Measurements from ENCODE around the gene KCNC3.

KCNC3 gene

DNA sequence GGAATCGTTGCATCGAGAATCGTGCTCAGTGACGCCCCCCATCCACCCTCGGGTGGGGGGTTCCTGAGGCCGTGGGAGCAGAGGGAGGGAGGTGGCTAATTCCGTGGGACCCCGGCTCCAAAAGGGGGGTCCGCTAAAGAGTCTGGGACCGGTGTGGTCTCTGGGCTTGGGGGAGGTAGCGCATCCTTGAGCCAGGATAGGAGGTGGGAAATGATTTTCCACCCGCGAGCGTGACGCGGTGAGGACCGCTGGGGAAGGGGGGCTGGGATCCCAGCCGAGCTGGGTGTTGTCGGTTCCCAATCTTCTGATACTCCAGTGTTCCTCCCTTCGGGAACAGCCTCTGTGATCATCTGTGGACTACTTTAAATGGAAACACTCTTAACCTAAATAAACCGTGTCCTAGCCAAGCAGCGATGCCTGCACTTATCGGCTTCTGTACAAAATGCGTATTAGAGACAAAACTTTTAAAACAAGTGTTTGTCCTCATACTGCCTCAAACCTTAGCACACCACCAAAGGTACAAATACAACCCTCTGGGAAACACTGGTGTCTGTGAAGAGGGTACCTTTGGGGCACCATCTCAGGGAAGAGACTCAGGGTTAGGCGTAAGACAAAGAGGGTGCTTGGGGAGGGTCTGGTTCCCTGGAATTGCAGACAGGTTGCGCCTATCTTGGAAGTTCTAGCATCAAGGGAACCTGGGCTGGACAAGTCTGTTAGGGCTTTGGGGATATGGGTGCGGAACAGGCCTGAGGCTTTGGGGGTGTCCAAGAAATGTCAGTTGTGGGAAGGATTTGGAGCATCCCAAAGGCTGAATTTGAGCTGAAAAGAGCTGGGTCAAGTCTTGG, 16.0 kb downstream of the KCNC3 start:
- Mint-ChIP-seq H3K9me3 (no peaks in the 10 kb centered on the region), H3K4me3 (no peak overlapping the region), H3K27me3 (peaks cover 60% of the 10 kb centered on the region), H3K4me1 (ENCODE audit: low read depth) (peaks cover 28% of the 10 kb centered on the region), H3K27ac (no peak overlapping the region), H3K36me3 (ENCODE audit: low read depth) (no peaks in the 10 kb centered on the region)

GRCh38 chr19:50311723-50312635, 17.2 kb downstream of the KCNC3 start:
- no peaks in the 10 kb centered on the region for H3K9me3 Mint-ChIP-seq
- H3K4me3 Mint-ChIP-seq, result no peak overlapping the region
- no peaks in the 10 kb centered on the region for H3K36me3 Mint-ChIP-seq (ENCODE audit: low read depth)
- no peak overlapping the region for H3K27ac Mint-ChIP-seq
- H3K27me3 Mint-ChIP-seq, result peaks cover 63% of the 10 kb centered on the region
- H3K4me1 Mint-ChIP-seq (ENCODE audit: low read depth), result peaks cover 28% of the 10 kb centered on the region

- no peaks in the 10 kb centered on the region for H3K9me3 Mint-ChIP-seq
- peaks cover 23% of the 10 kb centered on the region for H3K4me1 Mint-ChIP-seq (ENCODE audit: low read depth)
- H3K36me3 Mint-ChIP-seq (ENCODE audit: low read depth), result no peaks in the 10 kb centered on the region
- H3K27me3 Mint-ChIP-seq, result peaks cover 67% of the 10 kb centered on the region
- H3K4me3 Mint-ChIP-seq, result no peak overlapping the region
- no peak overlapping the region for H3K27ac Mint-ChIP-seq
These were observed 18.3 kb downstream of the KCNC3 start for GRCh38 chr19:50310759-50311465.

DNA sequence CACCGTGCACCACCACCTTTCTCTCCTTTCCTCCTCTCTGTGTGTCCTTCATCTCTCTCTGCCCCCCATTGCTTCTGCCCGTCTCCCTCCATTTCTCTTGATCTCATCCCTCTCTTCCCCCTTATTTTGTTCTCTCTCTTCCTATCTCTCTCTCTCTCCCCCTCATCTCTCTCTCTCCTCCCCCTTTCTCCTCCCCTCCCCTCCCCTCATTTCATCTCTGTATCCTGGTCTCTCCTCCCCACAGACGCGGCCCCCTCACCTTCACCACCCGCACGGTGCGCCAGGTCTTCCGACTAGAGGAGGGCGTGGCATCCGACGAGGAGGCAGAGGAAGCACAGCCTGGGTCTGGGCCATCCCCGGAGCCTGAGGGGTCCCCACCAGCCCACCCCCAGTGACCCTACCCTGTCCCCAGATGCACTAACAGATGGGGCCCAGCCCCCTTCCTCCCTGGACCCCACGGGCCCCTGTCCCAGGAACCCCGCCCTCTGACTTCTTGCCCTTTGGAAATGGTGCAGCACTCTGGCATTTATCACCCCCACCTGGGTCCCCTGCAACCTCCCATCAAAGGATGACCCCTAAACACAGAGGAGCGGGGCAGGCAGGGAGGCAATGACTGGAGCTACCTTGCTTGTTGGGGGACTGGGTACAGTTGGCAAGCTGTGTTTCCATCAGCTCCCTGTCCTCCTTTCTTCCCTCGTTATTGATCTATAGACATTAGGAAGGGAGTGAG, 19.6 kb downstream of the KCNC3 start:
- Mint-ChIP-seq H3K36me3 (ENCODE audit: low read depth) (no peaks in the 10 kb centered on the region), H3K27me3 (peaks cover 68% of the 10 kb centered on the region), H3K4me3 (no peak overlapping the region), H3K4me1 (ENCODE audit: low read depth) (peaks cover 14% of the 10 kb centered on the region), H3K9me3 (no peaks in the 10 kb centered on the region), H3K27ac (no peak overlapping the region)

- Mint-ChIP-seq H3K27me3 (peaks cover 65% of the 10 kb centered on the region), H3K36me3 (ENCODE audit: low read depth) (no peaks in the 10 kb centered on the region), H3K4me1 (ENCODE audit: low read depth) (peaks cover 11% of the 10 kb centered on the region), H3K4me3 (no peak overlapping the region), H3K27ac (no peak overlapping the region), H3K9me3 (no peaks in the 10 kb centered on the region)
These were observed 20.2 kb downstream of the KCNC3 start for GRCh38 chr19:50308991-50309390.

DNA sequence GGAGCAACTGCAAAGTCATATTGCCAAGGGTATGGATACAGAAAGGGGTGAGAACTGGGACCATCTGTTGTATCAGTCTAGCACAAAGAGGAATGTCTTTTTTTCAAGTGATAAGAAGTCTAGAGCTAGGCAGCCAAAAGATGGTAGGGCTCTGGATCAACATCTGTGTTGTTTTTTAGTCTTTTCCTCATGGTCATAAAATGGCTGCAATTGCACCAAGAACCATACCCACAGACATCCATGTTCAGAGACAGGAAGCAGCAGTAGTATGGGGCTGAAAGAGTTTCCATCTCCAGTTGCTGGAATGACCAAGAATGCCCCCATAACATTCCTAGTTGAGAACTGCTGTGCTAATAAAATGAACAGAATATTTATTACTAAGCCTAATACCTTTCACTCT, 25.6 kb downstream of the KCNC3 start:
- Mint-ChIP-seq H3K27ac (no peak overlapping the region), H3K27me3 (peaks cover 53% of the 10 kb centered on the region)

GRCh38 chr19:50301607-50301971, 27.6 kb downstream of the KCNC3 start:
- Mint-ChIP-seq H3K27ac (no peak overlapping the region), H3K36me3 (ENCODE audit: low read depth) (no peaks in the 10 kb centered on the region), H3K4me1 (ENCODE audit: low read depth) (peaks cover 17% of the 10 kb centered on the region), H3K4me3 (no peak overlapping the region), H3K9me3 (no peaks in the 10 kb centered on the region), H3K27me3 (peaks cover 37% of the 10 kb centered on the region)

More for the DNA sequence above, 25.6 kb downstream of the KCNC3 start:
- peaks cover 17% of the 10 kb centered on the region for H3K4me1 Mint-ChIP-seq (ENCODE audit: low read depth)
- no peaks in the 10 kb centered on the region for H3K36me3 Mint-ChIP-seq (ENCODE audit: low read depth)
- H3K4me3 Mint-ChIP-seq, result no peak overlapping the region
- H3K9me3 Mint-ChIP-seq, result no peaks in the 10 kb centered on the region

DNA sequence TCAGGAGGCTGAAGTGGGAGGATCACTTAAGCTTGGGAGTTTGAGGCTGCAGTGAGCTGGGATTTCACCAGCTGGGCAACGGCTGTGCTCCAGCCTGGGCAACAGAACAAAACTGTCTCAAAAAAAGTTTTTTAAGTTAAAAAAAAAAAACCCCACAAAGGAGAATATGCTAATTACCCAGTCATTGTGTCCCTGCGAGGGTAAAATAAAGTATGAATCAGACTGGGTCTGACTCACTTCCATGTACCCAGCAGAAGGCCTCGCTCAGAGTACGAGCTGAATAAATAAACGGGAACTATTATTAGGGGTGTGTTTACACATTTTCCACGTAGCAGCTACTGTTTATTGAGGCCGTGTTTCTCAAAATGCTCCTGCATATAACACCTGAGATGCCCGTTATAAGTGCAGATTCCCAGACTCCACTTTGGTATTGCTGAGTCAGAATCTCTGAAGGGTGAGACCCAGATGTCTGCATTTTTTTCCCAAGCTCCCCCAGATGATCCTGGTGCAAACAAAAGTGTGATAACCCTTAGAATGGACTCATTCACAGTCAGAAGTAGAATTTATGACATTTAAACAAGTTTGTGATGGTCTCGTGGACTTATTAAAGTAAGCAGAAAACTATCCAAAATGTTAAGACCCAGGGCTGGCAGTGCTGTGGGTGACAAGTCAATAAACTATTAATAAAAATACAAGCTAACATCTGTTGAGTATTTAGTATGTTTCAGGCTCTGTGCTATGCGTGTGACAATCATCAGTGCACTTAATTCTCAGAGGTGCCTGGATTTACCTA, 28.2 kb downstream of the KCNC3 start:
- no peaks in the 10 kb centered on the region for H3K36me3 Mint-ChIP-seq (ENCODE audit: low read depth)

GRCh38 chr19:50300051-50300450, 29.1 kb downstream of the KCNC3 start:
- peaks cover 17% of the 10 kb centered on the region for H3K4me1 Mint-ChIP-seq (ENCODE audit: low read depth)
- H3K27ac Mint-ChIP-seq, result no peak overlapping the region
- no peaks in the 10 kb centered on the region for H3K9me3 Mint-ChIP-seq
- H3K36me3 Mint-ChIP-seq (ENCODE audit: low read depth), result no peaks in the 10 kb centered on the region
- H3K4me3 Mint-ChIP-seq, result no peak overlapping the region
- peaks cover 34% of the 10 kb centered on the region for H3K27me3 Mint-ChIP-seq

More for the DNA sequence above, 28.2 kb downstream of the KCNC3 start:
- Mint-ChIP-seq H3K4me1 (ENCODE audit: low read depth) (peaks cover 17% of the 10 kb centered on the region), H3K27ac (peak overlapping the region; percentile 36), H3K9me3 (no peaks in the 10 kb centered on the region), H3K27me3 (peaks cover 38% of the 10 kb centered on the region), H3K4me3 (no peak overlapping the region)

DNA sequence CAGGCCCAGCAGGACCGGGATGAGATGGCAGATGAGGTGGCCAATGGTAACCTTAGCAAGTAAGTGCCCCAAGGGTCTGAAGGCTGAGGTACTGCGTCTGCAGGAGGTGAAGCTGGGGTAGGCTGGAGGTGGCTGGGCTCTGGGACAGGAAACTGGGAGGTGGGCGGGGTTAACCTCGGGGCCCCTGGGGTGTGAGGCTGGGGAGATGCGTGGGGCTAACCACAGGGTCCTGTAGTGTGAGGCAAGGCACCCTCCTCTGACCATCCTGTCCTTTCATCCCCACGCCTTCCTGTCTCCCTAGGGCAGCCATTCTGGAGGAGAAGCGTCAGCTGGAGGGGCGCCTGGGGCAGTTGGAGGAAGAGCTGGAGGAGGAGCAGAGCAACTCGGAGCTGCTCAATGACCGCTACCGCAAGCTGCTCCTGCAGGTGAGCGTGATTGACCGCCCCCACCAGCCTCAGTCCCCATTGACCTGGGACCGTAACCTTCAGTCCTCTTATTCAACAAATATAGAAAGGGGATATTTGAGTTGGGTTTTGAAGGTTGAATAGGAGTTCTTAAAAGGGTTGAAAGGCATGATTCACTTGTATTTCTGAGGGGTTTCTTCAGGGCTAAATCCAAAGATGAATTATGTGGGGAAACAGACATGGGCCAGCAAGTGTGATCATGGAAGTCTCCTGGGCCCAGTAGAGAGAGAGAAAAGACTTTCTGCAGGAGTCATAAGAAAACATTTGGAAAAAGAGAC, 35.7 kb downstream of the KCNC3 start:
- Mint-ChIP-seq H3K27ac (no peak overlapping the region), H3K4me1 (ENCODE audit: low read depth) (no peaks in the 10 kb centered on the region), H3K4me3 (no peak overlapping the region), H3K36me3 (ENCODE audit: low read depth) (no peaks in the 10 kb centered on the region), H3K27me3 (peaks cover 28% of the 10 kb centered on the region), H3K9me3 (peaks cover 2% of the 10 kb centered on the region)

GRCh38 chr19:50292216-50292827, 36.9 kb downstream of the KCNC3 start:
- peaks cover 38% of the 10 kb centered on the region for H3K27me3 Mint-ChIP-seq
- H3K4me1 Mint-ChIP-seq (ENCODE audit: low read depth), result no peaks in the 10 kb centered on the region
- H3K27ac Mint-ChIP-seq, result no peak overlapping the region
- H3K4me3 Mint-ChIP-seq, result no peak overlapping the region
- H3K36me3 Mint-ChIP-seq (ENCODE audit: low read depth), result no peaks in the 10 kb centered on the region
- H3K9me3 Mint-ChIP-seq, result peaks cover 11% of the 10 kb centered on the region

DNA sequence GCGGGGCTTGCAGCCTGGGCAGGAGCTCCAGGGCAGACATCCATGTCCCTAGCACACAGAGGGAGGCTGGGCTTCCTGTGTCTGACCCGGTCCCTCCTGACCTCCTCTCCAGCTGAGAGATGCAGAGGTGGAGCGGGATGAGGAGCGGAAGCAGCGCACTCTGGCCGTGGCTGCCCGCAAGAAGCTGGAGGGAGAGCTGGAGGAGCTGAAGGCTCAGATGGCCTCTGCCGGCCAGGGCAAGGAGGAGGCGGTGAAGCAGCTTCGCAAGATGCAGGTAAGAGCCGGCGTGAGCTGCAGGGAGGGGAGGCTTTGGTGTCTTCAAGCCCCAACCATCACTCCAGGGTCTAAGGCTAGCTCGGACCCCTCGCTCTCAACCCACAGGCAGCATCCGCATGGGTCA, 38.4 kb downstream of the KCNC3 start:
- no peak overlapping the region for H3K4me3 Mint-ChIP-seq
- H3K27ac Mint-ChIP-seq, result no peak overlapping the region
- H3K9me3 Mint-ChIP-seq, result peaks cover 16% of the 10 kb centered on the region
- peaks cover 2% of the 10 kb centered on the region for H3K36me3 Mint-ChIP-seq (ENCODE audit: low read depth)
- no peaks in the 10 kb centered on the region for H3K4me1 Mint-ChIP-seq (ENCODE audit: low read depth)
- peaks cover 33% of the 10 kb centered on the region for H3K27me3 Mint-ChIP-seq

- Mint-ChIP-seq H3K9me3 (peaks cover 22% of the 10 kb centered on the region), H3K36me3 (ENCODE audit: low read depth) (peaks cover 6% of the 10 kb centered on the region)
These were observed 39.2 kb downstream of the KCNC3 start for GRCh38 chr19:50290011-50290410.

More at GRCh38 chr19:50290011-50290410, 39.2 kb downstream of the KCNC3 start:
- Mint-ChIP-seq H3K27me3 (peaks cover 36% of the 10 kb centered on the region), H3K4me1 (ENCODE audit: low read depth) (no peaks in the 10 kb centered on the region), H3K27ac (no peak overlapping the region), H3K4me3 (no peak overlapping the region)
